Measurements from ENCODE around the gene FGF1. TPM values are rescaled to one million over a fixed set of nuclear protein-coding genes. Genes with fewer than 3 reads are reported as not detected.

FGF1 gene
- polyA plus RNA-seq, 3 donors, result not detected

- H3K9ac ChIP-seq (ENCODE audit: insufficient read depth, low read length, poor library complexity, severe bottlenecking), result no peak overlapping the region
- no peaks in the 10 kb centered on the region for H3K9me3 ChIP-seq (replicated peaks in 1 of 2; ENCODE audit: control insufficient read depth in 1 of 2, insufficient read depth in 1 of 2, low read length in 2 of 2)
- TF ChIP-seq CTCF (IDR thresholded peaks at IDR 0.05), result no peak
- H3K36me3 Mint-ChIP-seq, result no peaks in the 10 kb centered on the region
- peaks cover 13 to 15% of the 10 kb centered on the region in 2 donors for H3K27me3 ChIP-seq (ENCODE audit: control insufficient read depth in 2 of 2, insufficient read depth in 2 of 2, low read length in 2 of 2)
- H2AFZ ChIP-seq (ENCODE audit: insufficient read depth, low read depth, low read length, poor library complexity, severe bottlenecking), result no peak overlapping the region
- intact Hi-C loops (cut with micrococcal nuclease), result loop anchor here in 1 of 2 donors (10.0 kb wide), 1 partner anchor 380 kb away; no protein-coding TSS in a partner anchor
- no peaks in the 10 kb centered on the region for H3K9me3 Mint-ChIP-seq
- no peak overlapping the region for H3K4me3 ChIP-seq (replicated peaks in 1 of 3; ENCODE audit: low read depth in 2 of 3, low read length in 3 of 3)
- DNase-seq, result no peak
- H4K20me1 ChIP-seq (ENCODE audit: insufficient read depth, low read length), result no peaks in the 10 kb centered on the region
- no peak overlapping the region for H3K27ac ChIP-seq (ENCODE audit: low read depth in 1 of 2, low read length in 2 of 2)
- 90% methylated on average over 1 of the region's 3 CpGs for WGBS (ENCODE audit: insufficient coverage)
- no peak overlapping the region for H3K4me2 ChIP-seq (replicated peaks; ENCODE audit: extremely low read depth, low read length, poor library complexity, severe bottlenecking)
- no peak overlapping the region for H3K4me3 Mint-ChIP-seq
- H3K27ac Mint-ChIP-seq, result no peak overlapping the region
- H3K79me2 ChIP-seq (ENCODE audit: insufficient read depth, low read length), result no peaks in the 10 kb centered on the region
- H3K36me3 ChIP-seq (replicated peaks in 1 of 2; ENCODE audit: control insufficient read depth in 1 of 2, insufficient read depth in 2 of 2, low read length in 2 of 2), result no peaks in the 10 kb centered on the region
- peaks cover 2% of the 10 kb centered on the region for H3K4me1 Mint-ChIP-seq
- no peaks in the 10 kb centered on the region for H3K4me1 ChIP-seq (ENCODE audit: control insufficient read depth in 1 of 2, insufficient read depth in 2 of 2, low read length in 2 of 2)
- H3K27me3 Mint-ChIP-seq (ENCODE audit: low read depth in 3 of 3), result peaks cover 19 to 38% (median 21%) of the 10 kb centered on the region in 3 donors
These were observed 140.8 kb downstream of the FGF1 start for GRCh38 chr5:142544946-142545649.

- Mint-ChIP-seq H3K27ac (no peak overlapping the region), H3K9me3 (no peaks in the 10 kb centered on the region), H3K36me3 (no peaks in the 10 kb centered on the region), H3K4me3 (no peak overlapping the region), H3K4me1 (peaks cover 2% of the 10 kb centered on the region), H3K27me3 (ENCODE audit: low read depth in 3 of 3) (peaks cover 17 to 30% (median 18%) of the 10 kb centered on the region in 3 donors)
- Histone ChIP-seq H3K4me1 (ENCODE audit: control insufficient read depth in 1 of 2, insufficient read depth in 2 of 2, low read length in 2 of 2) (no peaks in the 10 kb centered on the region), H3K36me3 (replicated peaks in 1 of 2; ENCODE audit: control insufficient read depth in 1 of 2, insufficient read depth in 2 of 2, low read length in 2 of 2) (no peaks in the 10 kb centered on the region), H3K4me2 (replicated peaks; ENCODE audit: extremely low read depth, low read length, poor library complexity, severe bottlenecking) (no peak overlapping the region), H3K79me2 (ENCODE audit: insufficient read depth, low read length) (no peaks in the 10 kb centered on the region), H4K20me1 (ENCODE audit: insufficient read depth, low read length) (no peaks in the 10 kb centered on the region), H3K27ac (ENCODE audit: low read depth in 1 of 2, low read length in 2 of 2) (no peak overlapping the region), H2AFZ (ENCODE audit: insufficient read depth, low read depth, low read length, poor library complexity, severe bottlenecking) (no peak overlapping the region), H3K27me3 (ENCODE audit: control insufficient read depth in 2 of 2, insufficient read depth in 2 of 2, low read length in 2 of 2) (peaks cover 5 to 8% of the 10 kb centered on the region in 2 donors), H3K9ac (ENCODE audit: insufficient read depth, low read length, poor library complexity, severe bottlenecking) (no peak overlapping the region), H3K4me3 (replicated peaks in 1 of 3; ENCODE audit: low read depth in 2 of 3, low read length in 3 of 3) (no peak overlapping the region), H3K9me3 (replicated peaks in 1 of 2; ENCODE audit: control insufficient read depth in 1 of 2, insufficient read depth in 1 of 2, low read length in 2 of 2) (no peaks in the 10 kb centered on the region)
- no peak for DNase-seq
- no peak for TF ChIP-seq CTCF (IDR thresholded peaks at IDR 0.05)
- intact Hi-C loops (cut with micrococcal nuclease), result loop anchor here in 1 of 2 donors (10.0 kb wide), 1 partner anchor 379 kb away; no protein-coding TSS in a partner anchor
- 91% methylated on average over 6 of the region's 8 CpGs for WGBS (ENCODE audit: insufficient coverage)
These were observed 141.7 kb downstream of the FGF1 start for GRCh38 chr5:142544071-142544753.

Measured in CD14-positive monocyte (primary cell).